Body of pancreas (tissue), 4 donors: ENCODE data around the gene HRK.

Source experiments
- POLR2A ChIP-seq, 3 donors: fragments of 450-650 bp; IDR thresholded peaks; one replicate each; pipeline ENCODE4 v1.6.1; 2016; ENCODE audit warnings: antibody characterized with exemption in 3 of 3, mild to moderate bottlenecking in 2 of 3
- TF ChIP-seq, protein P1 (sequence below), 7 experiments: fragments of 450-650 bp in 4 of 7; fragments of 200-600 bp in 3 of 7; sonication (generic) in 3 of 7; IDR thresholded peaks; one replicate each; pipeline ENCODE4 v1.5.1; 2016 to 2019; ENCODE audit warnings: antibody characterized with exemption in 7 of 7

DNA sequence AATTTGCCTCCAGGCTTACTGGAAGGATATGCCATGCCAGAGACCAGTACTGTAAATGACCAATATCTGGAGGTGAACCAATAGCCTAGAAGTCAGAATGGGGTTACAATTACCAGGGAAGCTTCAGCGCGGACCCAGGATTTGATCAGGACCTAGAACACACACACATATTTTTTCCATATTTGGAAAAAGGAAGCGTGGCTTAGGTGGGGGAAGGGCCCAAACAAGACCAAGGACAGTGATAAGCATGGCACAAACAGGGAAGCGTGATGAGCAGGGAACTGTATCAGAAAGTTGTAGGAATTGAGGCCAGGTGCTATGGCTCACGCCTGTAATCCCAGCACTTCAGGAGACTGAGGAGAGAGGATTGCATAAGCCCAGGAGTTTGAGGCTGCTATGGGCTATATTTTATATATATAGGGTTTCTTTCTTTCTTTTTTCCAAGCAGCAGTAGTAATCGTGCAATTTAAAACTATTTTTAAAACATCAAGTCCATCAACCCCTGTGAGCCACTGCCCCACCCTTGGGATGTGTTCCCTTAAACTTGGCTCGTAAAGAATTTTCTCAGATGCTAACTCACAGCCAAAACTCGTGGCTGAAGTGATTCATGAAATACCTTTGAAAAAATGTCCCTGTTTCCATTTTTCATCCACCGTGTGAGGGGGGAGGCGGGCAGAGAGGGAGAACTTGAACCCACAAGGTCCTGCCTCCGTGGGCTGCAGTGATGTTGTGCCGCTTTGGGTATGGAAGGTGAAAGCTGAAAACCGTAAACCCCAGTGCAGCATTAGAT, 16.7 kb downstream of the HRK start:
- TF ChIP-seq, protein P1, sequence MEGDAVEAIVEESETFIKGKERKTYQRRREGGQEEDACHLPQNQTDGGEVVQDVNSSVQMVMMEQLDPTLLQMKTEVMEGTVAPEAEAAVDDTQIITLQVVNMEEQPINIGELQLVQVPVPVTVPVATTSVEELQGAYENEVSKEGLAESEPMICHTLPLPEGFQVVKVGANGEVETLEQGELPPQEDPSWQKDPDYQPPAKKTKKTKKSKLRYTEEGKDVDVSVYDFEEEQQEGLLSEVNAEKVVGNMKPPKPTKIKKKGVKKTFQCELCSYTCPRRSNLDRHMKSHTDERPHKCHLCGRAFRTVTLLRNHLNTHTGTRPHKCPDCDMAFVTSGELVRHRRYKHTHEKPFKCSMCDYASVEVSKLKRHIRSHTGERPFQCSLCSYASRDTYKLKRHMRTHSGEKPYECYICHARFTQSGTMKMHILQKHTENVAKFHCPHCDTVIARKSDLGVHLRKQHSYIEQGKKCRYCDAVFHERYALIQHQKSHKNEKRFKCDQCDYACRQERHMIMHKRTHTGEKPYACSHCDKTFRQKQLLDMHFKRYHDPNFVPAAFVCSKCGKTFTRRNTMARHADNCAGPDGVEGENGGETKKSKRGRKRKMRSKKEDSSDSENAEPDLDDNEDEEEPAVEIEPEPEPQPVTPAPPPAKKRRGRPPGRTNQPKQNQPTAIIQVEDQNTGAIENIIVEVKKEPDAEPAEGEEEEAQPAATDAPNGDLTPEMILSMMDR (IDR thresholded peaks at IDR 0.05): no peak
- TF ChIP-seq POLR2A (IDR thresholded peaks at IDR 0.05): no peak
